A673 (cell line): ENCODE data around the gene LRP2.

Experiments used
- EZH2 ChIP-seq: fragments of 200-600 bp; sonication (generic); IDR thresholded peaks from 2 replicates; pipeline ENCODE4 v1.6.1; 2017; ENCODE audit warnings: borderline replicate concordance, low read depth, mild to moderate bottlenecking, mixed read lengths, antibody characterized with exemption, low read length; ENCODE audit not compliant: poor library complexity, severe bottlenecking
- TF ChIP-seq, protein P1 (sequence below): fragments of 300-800, 200-600 bp; sonication (generic); conservative IDR thresholded peaks from 2 replicates; pipeline ENCODE4 v1.5.1; 2017; ENCODE audit warnings: low read depth, mild to moderate bottlenecking, antibody characterized with exemption, low read length, moderate library complexity, mixed read lengths

DNA sequence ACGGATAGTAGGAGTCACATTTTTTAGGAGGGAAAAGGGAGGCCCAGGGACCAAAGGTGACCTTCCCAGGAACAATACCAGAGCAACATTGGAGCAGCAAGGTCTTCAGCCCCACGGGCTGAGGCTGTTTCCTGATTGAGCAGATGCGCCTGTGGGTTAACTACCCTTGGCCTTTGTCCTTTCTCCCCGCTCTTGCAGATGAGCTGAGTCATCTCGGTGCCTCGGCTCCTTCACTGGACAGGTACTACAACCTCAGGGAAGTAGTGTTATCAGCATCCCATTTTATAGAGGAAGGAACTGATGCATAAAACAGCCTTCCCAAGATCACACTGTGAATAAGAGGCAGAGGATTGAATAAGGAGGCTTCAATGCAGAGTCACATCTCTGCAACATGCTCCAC is 249.5 kb downstream of the LRP2 start:
- TF ChIP-seq, protein P1, sequence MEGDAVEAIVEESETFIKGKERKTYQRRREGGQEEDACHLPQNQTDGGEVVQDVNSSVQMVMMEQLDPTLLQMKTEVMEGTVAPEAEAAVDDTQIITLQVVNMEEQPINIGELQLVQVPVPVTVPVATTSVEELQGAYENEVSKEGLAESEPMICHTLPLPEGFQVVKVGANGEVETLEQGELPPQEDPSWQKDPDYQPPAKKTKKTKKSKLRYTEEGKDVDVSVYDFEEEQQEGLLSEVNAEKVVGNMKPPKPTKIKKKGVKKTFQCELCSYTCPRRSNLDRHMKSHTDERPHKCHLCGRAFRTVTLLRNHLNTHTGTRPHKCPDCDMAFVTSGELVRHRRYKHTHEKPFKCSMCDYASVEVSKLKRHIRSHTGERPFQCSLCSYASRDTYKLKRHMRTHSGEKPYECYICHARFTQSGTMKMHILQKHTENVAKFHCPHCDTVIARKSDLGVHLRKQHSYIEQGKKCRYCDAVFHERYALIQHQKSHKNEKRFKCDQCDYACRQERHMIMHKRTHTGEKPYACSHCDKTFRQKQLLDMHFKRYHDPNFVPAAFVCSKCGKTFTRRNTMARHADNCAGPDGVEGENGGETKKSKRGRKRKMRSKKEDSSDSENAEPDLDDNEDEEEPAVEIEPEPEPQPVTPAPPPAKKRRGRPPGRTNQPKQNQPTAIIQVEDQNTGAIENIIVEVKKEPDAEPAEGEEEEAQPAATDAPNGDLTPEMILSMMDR, result no peak
- no peak for TF ChIP-seq EZH2
